CMK (cell line): ENCODE results near the gene TENT5A.
"Not testable (repeated sequence)": the region's sequence is repeated elsewhere in the genome, so short reads cannot be mapped to it uniquely, and the experiment has no call there.

Source experiments
- DNase-seq: peaks from one replicate; pipeline ENCODE4 v3.0.0-alpha.2; 2010; ENCODE audit warnings: low read depth

The TENT5A gene

GRCh38 chr6:81752084-81752920 is at the start of gene TENT5A:
TSS of gene TENT5A (minus strand) at chr6:81752681. CDS start at chr6:81752141, 540 bp downstream.
- no peak for DNase-seq

GRCh38 chr6:81801489-81801888 is 49.0 kb upstream of the TENT5A start:
- no peak for DNase-seq

- no peak for DNase-seq
Measured at GRCh38 chr6:81800666-81801065, 48.2 kb upstream of the TENT5A start.

- no peak for DNase-seq
Measured at GRCh38 chr6:81799323-81799722, 46.8 kb upstream of the TENT5A start.

GRCh38 chr6:81797591-81797990 is 45.1 kb upstream of the TENT5A start:
- no peak for DNase-seq

- DNase-seq, result no peak
Measured at GRCh38 chr6:81795890-81796289, 43.4 kb upstream of the TENT5A start.

GRCh38 chr6:81793821-81794475 is 41.5 kb upstream of the TENT5A start:
- no peak for DNase-seq

GRCh38 chr6:81792826-81793225 is 40.3 kb upstream of the TENT5A start:
- DNase-seq, result no peak

- no peak for DNase-seq
Measured at GRCh38 chr6:81791756-81792155, 39.3 kb upstream of the TENT5A start.

GRCh38 chr6:81790034-81790433 is 37.6 kb upstream of the TENT5A start:
- DNase-seq, result no peak

- no peak for DNase-seq
Measured at GRCh38 chr6:81789291-81789690, 36.8 kb upstream of the TENT5A start.

- no peak for DNase-seq
Measured at GRCh38 chr6:81788748-81789147, 36.3 kb upstream of the TENT5A start.

- no peak for DNase-seq
Measured at GRCh38 chr6:81787313-81788068, 35.0 kb upstream of the TENT5A start.

GRCh38 chr6:81786150-81786549 is 33.7 kb upstream of the TENT5A start:
- DNase-seq, result no peak

- DNase-seq, result no peak
Measured at GRCh38 chr6:81785377-81785776, 32.9 kb upstream of the TENT5A start.

- DNase-seq, result no peak
Measured at GRCh38 chr6:81783893-81784292, 31.4 kb upstream of the TENT5A start.

GRCh38 chr6:81781624-81782023 is 29.1 kb upstream of the TENT5A start:
- DNase-seq, result no peak

- no peak for DNase-seq
Measured at GRCh38 chr6:81777586-81778268, 25.2 kb upstream of the TENT5A start.

- DNase-seq, result not testable (repeated sequence)
Measured at GRCh38 chr6:81776219-81776618, 23.7 kb upstream of the TENT5A start.

GRCh38 chr6:81774542-81774941 is 22.1 kb upstream of the TENT5A start:
- DNase-seq, result no peak

GRCh38 chr6:81773887-81774286 is 21.4 kb upstream of the TENT5A start:
- DNase-seq, result no peak

GRCh38 chr6:81772741-81773140 is 20.3 kb upstream of the TENT5A start:
- DNase-seq, result no peak
